Adipose tissue (tissue), 3 donors: ENCODE measurements around the gene RASSF8. TPM values are rescaled to one million over a fixed set of nuclear protein-coding genes. Genes with fewer than 3 reads are reported as not detected.

Experiments used
- H3K27ac ChIP-seq: one replicate; pipeline ENCODE4 v1.5.1; 2013; ENCODE audit warnings: low read depth, low read length
- WGBS, 3 donors: extraction: QIAGEN DNeasy Blood & Tissue Kit; methylation state at CpG; one replicate each; pipeline ENCODE4 v1.1.7; 2013; 5-methylcytosine and 5-hydroxymethylcytosine counted together
- polyA plus RNA-seq, 3 donors: library from polyadenylated mRNA; stranded (reverse); fragments of 200-250 nt; gene quantifications; one replicate each; pipeline ENCODE4 v1.2.3, GENCODE V29; 2013
- donor health status: healthy with polysubstance abuse.
- donor health status: Bipolar disorder and iron deficiency.
- donor health status: healthy.

The RASSF8 gene
- polyA plus RNA-seq, 3 donors: 2.2 to 20.2 (median 6.9) TPM

DNA sequence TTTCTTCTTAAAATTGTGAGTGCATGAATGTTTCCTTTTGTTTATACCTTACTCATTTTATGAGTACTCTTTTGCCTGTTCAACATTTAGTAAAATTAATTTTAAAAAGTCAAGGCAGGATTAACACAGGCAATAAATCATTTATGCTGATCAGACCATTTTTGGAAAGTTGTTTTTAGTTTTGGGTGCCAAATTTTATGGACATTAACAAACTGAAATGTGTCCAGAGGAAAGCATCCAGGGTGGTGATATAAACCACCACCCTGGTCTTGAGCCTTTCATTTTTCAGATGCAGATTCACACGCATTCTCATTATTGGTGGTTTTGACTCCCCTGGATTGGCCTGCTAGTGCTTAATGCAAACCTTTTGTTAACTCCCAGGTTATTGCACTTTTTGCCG, 26.3 kb downstream of the RASSF8 start:
- 90% methylated on average over 2 of the region's 2 CpGs for WGBS, 3 donors
- no peak overlapping the region for H3K27ac ChIP-seq

DNA sequence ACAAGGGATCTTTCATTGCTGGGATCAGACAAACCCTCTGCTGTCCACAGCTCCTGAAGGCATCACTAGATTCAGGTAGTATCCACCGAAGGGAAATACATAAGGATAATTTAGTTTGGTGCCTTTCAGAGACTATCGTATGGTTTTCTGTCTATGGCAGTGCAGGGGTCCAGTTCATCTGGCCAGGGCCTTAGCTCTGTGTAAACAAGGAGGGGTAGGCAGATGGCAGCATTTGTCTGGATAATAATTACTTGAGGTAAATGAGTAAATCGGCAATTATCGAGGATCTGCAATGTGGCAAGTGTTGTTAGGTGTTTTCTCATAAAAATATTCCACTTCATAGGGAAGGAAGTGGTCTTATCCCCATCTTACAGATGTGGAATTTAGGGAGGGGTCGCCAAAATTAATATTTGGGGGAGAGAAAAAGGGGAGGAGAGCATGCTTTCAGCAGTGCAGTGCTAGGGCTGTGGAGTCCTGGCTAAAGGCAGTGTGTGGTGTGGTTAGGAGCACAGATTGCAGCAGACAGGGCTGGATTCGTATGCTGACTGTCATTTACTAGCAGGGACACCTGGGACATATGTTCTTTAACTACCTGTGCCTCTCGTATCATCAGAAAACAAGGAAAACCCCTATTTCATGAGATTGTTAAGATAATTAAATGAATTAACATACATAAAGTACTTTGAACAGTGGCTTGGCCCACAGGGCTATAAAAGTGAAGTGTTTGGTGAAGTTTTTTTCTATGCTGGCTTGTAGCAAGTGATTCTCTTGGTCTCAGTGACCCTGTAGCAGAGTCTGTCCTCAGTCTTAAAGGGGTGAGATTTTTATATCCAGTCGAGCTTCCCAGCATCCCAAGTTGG, 27.1 kb downstream of the RASSF8 start:
- WGBS, 3 donors: 74 to 77% (median 77%) methylated on average over 8 of the region's 8 CpGs
- H3K27ac ChIP-seq: no peak overlapping the region

DNA sequence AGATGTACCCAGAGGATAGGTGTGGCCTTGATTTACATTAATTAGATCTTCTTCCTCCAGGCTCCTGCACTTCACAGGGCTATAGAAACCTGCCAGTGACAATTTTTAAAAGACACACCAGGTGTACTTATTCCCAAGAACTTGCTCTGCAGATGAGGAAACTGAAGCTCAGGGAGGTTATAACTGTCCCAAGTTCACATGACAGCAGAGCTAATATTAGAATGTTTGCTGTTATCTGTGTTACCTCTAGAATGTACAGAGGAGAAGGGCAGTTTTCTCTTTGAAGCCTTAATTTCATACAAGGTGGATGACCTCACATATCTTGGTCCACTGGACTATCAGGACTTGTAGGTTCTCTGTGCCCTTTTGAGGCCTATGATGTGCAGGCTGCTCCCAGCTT, 27.7 kb downstream of the RASSF8 start:
- no peak overlapping the region for H3K27ac ChIP-seq

DNA sequence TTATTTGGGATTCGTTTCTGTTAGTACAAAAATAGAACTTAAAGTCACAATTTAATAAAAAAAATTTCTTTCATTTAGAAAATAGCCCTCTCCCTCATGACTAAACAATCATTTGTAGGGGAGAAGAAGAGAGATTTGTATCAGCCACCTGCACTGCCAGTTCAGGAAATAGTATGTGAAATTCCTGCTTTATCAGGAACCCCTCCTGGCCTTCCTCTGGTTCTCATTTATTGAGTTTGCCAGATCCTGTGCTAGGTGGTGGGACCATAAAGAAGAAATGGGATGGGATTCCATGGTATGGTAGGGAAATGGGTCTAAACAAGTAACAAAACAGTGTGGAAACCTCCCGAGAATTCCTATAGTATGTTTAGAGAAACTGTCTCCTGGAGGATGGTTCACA, 30.0 kb downstream of the RASSF8 start:
- 52 to 61% (median 57%) methylated on average over 2 of the region's 2 CpGs for WGBS, 3 donors

DNA sequence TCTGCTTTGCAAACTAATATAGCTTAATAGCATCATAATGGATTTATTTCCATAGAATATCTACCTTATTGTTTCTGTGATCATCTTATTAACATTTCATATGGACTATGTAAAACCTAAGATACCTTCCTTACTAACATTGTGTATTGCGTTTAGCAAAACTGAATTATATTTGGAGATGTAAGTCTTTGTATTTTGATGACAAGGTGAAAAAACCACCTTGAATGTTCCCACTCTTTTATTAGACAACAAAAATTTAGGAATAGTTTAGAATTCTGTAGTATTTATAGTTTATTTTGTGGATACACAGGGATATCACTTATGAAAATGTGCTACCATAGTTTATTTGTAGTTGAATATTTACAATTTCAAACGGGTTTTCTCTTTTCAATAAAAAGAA, 32.0 kb downstream of the RASSF8 start:
- WGBS, 3 donors: 75 to 89% (median 88%) methylated on average over 2 of the region's 2 CpGs
- H3K27ac ChIP-seq: no peak overlapping the region

More for the DNA sequence above, 30.0 kb downstream of the RASSF8 start:
- no peak overlapping the region for H3K27ac ChIP-seq

DNA sequence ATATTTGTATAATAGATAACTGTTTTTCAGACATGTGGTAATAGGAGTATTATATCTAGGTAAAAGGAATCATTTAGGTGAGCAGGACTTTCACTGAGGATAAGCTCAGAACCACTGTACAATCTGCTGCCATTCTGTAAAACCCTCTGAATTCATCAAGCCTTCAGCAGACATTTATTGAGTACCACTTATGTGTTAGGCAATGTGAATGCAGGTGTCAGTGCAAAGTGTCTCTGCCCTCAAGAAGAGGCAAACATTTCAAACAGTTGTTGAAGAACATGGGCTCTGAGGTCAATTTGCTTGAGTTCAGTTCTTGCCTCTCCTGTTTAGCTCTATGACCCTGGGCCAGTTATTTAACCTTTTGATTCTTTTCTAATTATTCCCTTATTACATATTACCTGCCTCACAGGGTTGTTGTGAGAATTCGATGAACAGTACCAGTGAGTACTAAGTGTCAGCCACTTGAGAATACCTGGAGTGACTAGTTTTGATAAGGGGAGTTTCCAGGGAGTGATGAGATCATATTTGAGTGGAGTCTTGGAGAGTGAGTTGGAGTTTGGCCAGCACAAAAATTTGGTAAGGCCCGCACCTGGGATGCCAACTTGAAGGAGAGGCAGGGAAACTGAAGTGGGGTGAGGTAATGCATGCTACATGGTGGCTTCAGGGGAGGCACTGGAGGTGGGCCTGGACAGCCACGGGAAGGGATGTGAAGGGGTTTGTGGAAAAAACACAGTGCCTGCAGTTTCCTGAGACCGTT, 33.7 kb downstream of the RASSF8 start:
- WGBS, 3 donors: 64 to 73% (median 68%) methylated on average over 4 of the region's 4 CpGs
- no peak overlapping the region for H3K27ac ChIP-seq

DNA sequence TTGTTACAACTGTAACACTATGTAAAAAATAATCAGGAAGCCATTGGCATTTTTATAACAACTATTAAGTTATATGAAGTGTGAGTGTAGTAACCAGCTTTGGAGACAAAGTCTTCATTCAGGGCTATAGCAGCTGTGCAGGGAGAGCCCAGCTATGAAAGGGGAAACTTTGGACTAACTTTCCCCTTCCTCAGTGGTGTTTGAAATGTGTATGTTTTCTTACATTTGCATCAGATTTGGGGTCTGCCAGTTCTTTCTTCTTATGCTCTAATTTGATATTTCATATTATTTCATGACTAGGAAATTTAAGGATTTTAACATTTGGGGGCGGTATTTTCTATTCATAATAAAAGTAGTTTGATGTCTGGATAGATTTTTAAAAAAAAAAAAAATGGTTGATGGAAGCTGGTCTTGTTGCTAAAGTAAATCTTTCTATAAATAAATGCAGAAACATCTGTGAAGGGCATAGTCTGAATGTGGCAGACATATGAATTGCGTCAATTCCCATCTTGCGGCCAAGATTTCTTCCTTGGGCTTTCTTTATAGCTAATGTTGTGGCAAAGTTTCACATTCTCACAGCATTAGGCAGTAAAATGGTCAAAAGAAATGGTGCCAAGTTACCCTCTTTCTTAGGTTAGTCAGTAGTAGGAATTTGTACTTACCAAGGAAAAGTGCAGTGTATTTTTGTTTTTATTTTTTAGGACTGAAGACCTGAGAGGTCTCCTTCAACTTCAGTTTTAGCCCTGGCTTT, 35.6 kb downstream of the RASSF8 start:
- no peak overlapping the region for H3K27ac ChIP-seq
- WGBS, 3 donors: 89 to 100% (median 91%) methylated on average over 3 of the region's 3 CpGs

DNA sequence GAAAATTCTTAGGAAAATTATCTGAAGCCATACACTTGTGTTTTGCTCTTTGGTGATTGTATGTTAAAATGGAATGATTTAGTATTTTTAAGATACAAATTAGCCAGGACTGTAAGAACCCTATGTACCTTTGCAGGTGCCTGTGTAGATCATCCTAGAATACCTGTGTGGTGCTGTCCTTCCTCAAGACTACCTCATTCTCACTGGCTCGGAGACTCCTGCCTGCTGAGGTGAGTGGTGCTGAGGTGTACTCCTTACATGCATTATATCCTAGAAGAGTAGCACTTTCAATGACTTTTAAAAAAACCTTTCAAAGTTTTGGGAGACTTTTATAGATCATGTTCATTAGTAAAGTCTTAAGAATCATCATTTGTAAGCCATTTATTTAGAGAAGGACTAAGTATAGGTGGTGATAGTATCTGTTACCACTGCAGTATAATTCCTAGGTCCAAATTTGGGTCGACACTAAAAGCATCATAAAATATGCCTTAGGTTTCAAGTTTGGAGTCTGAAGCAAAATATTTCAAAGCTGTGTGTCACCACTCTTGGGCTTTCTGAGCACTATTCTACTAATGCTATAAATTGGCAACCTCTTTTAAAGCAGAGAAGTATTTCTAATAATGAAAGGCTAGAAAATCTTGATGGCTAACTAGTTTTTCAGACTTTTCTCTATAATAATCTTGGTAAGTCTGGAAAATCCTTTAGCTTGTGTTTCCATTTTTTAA, 36.6 kb downstream of the RASSF8 start:
- no peak overlapping the region for H3K27ac ChIP-seq
- 84 to 86% (median 84%) methylated on average over 2 of the region's 2 CpGs for WGBS, 3 donors

DNA sequence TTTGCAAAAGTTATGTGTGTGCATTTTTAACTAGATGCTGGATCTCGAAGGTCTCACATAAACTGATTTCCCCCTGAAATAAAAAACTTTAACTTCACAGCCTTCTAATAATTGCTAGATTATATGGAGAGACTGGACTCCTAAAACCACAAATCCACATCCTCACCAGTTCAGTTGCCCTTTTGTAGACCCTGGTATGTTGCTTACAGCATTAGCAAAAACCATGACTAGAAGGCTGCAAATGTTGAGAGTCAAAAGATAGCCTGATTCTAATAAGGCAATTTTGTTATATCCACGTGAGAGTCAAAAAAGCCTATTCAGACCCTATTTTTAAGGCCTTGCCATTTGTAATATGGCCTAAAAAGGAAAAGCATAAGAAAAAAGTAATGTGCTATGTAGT, 37.4 kb downstream of the RASSF8 start:
- no peak overlapping the region for H3K27ac ChIP-seq
- 79 to 87% (median 86%) methylated on average over 2 of the region's 2 CpGs for WGBS, 3 donors

DNA sequence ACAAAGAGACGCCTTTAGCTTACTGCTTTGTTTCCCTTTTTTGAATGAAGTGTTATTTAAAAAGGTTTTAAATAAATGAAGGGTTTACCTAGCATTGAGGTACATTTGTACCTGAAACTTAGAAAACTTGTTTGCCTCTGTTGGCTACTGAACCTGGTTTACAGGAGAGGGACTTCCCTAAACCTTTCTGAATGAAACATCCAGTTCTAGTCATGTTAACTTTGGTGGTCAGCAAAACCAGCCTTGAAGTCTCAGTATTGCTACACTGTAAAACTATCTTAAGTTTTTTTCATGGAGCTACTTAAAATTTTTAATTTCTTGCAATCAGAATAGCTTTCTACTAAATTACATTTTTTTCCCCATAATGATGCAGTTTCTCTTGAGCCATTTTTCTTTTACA, 38.2 kb downstream of the RASSF8 start:
- H3K27ac ChIP-seq: no peak overlapping the region
- WGBS, 3 donors: 81 to 94% (median 92%) methylated on average over 1 of the region's 1 CpG

DNA sequence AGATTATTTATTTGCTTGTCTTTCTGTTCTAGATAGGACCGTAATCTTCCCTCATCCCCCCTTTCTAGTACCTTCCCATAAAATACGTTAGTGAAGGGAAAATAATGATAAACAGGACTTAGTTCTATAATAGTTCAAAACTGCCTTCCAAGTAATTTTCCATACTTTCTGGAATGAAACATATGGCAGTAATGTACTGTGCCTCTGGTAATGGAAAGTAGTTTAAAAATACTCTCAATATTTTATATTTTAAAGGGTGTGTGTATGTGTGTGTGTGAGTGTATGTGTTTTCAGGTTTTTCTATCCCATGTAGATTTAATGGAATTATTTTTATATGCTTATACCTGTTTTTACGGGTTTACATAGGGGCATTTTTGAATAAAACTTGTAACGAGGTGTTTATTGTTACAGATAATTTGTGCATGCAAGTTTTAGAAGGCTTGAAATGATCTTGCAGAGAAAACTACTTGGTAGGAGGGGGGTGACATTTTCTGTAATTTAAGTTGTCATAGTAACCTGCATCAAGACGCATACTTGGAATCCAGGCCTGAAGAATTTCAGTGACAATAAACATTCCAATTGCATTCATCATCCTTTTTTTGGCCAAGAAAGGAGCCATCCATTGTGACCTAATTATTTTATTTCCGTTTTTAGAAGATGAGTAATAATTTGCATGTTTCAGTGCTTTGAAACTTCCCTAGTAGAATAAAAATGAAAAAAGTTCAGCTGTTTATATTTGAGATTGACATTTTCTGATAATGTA, 38.9 kb downstream of the RASSF8 start:
- WGBS, 3 donors: 55 to 68% (median 67%) methylated on average over 6 of the region's 6 CpGs
- H3K27ac ChIP-seq: no peak overlapping the region

DNA sequence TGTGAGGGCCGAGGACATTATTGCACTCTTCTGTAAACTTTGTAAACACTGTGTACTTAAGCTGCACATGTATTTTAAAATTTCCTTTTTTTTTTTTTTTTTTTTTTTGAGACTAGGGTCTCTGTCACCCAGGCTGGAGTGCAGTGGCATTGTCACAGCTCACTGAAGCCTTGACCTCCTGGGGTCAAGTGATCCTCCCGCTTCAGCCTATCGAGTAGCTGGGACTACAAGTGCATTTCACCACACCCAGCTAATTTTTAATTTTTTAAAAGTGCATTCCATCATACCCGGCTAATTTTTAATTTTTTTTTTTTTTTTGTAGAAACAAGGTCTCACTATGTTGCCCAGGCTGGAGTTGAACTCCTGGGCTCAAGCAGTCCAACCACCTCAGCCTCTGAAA, 42.4 kb downstream of the RASSF8 start:
- H3K27ac ChIP-seq: no peak overlapping the region
- 88 to 93% (median 91%) methylated on average over 4 of the region's 4 CpGs for WGBS, 3 donors

DNA sequence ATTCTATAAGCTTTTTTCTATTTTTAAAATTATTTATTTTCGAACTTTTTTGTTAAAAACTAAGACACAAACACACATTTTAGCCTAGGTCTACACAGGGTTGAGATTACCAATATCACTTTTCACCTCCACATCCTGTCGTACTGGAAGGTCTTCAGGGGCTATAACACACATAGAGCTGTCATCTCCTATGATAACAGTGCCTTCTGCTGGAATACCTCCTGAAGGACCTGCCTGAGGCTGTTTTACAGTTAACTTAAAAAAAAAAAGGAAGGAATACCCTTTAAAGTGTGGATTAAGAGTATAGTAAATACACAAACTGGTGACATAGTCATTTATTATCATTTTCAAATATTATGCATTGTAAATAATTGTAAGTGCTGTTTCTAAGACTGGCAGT, 43.0 kb downstream of the RASSF8 start:
- no peak overlapping the region for H3K27ac ChIP-seq
- WGBS, 3 donors: 48 to 90% (median 87%) methylated on average over 2 of the region's 2 CpGs

DNA sequence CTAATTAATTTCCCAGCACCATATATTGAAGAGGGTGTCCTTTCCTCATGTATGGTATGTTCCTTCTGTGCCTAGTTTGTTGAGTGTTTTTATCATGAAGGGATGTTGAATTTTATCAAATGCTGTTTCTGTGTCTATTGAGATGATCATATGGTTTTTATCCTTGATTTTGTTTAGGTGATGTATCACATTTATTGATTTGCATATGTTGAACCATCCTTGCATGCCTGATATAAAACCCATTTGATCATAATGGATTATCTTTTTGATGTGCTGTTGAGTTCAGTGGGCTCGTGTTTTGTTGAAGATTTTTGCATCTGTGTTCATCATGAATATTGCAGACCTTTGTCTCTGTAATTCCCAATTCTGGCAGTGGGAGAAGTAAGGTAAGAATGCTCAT, 44.6 kb downstream of the RASSF8 start:
- H3K27ac ChIP-seq: no peak overlapping the region
- WGBS, 3 donors: 89 to 98% (median 92%) methylated on average over 1 of the region's 1 CpG

DNA sequence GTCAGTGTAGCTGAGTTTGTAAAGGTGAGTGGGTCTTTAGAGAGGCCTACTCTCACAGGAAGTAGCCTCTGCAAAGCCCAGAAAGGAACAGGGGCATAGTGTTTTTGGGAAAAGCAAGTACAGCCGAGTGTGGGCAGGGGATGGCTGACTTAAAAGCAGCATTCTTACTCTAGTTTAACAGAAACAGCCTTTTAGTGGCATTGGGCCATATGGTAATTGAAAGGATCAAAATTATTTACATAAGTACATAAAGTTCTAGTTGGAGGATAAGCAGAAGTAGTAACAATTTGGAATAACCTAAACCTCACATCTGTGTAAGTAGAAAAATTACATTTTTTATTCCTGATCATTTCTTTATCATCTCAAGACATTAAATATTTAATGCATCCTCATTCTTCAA, 49.1 kb downstream of the RASSF8 start:
- WGBS, 3 donors: 79 to 91% (median 88%) methylated on average over 1 of the region's 1 CpG

DNA sequence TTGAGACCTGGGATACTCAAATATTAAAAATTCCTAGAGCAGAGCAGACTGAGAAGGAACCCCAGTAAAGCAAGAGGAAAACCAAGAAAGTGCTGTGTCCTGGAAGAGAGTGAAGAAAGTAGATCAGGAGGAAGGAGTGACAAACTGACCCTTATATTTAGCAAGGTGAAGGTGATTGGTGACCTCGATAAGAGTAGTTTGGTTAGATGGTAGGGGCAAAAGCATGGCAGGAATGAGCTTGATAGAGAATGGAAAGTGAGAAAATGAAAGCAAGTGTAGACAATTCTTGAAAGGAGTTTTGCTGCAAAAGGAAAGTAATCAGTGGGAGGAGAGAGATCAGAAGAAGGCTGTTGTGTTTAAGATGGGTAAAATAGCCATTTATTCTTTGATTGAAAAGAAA, 51.1 kb downstream of the RASSF8 start:
- no peak overlapping the region for H3K27ac ChIP-seq
- WGBS, 3 donors: 91 to 100% (median 97%) methylated on average over 1 of the region's 1 CpG

More for the DNA sequence above, 49.1 kb downstream of the RASSF8 start:
- no peak overlapping the region for H3K27ac ChIP-seq

DNA sequence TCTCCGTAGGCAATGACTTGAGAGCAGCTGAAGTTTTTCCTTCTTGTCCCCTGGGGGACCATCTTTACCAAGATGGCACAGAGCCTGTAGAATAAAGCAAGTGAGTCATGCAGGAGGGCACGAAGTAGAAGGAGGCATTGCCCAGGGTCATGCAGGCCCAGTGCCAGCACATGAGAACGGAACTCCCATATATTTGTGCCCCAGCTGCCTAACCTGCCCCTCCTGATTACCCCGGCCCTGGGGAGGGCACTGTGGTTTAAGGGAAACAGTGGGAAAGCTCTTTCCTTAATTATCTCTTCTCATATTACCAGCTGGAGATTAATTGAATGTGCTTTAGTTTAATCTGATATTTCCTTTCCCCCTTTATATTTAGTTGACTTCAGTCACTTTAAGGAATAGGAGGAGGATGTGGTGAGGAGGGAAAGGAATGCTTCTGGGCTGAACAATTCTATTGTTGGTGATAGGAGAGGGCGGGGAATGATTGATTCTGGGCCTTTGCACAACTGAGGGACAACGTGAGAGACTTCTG, 51.9 kb downstream of the RASSF8 start:
- no peak overlapping the region for H3K27ac ChIP-seq
- WGBS, 3 donors: 64 to 82% (median 65%) methylated on average over 6 of the region's 6 CpGs

DNA sequence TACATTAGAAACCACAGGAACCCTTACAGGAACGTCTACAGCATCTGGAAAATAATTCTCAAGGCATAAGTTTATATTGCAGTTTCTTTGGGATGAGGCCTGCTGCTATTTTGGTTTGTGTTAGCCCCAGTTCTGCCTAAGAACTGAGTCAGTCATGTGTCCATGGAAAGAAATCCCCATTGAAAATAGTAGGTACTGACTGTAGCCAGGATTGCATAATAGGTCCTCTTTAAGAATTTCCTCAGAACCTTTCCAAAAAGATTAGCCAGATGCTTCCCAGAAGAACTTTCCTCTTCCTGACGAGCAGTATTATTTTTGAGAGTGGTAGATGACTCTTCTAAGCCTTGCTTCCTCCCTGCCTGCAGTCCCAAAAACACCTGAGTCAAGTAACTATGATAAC, 52.6 kb downstream of the RASSF8 start:
- peak overlapping the region; percentile 0 for H3K27ac ChIP-seq
- 34 to 81% (median 37%) methylated on average over 2 of the region's 2 CpGs for WGBS, 3 donors
